LHCN-M2 (cell line): ENCODE data around the gene PPP1R13B. TPM values are rescaled to one million over a fixed set of nuclear protein-coding genes. Genes with fewer than 3 reads are reported as not detected.
"Not testable (repeated sequence)": the region's sequence is repeated elsewhere in the genome, so short reads cannot be mapped to it uniquely, and the experiment has no call there.

Experiments used
- DNase-seq: peaks from one replicate; pipeline ENCODE4 v3.0.0-alpha.2; 2012; ENCODE audit warnings: low read depth
- polyA plus RNA-seq: library from polyadenylated mRNA; unstranded; fragments of >200 nt; gene quantifications from one replicate; pipeline ENCODE4 v1.2.1, GENCODE V29; 2012; ENCODE audit warnings: missing spikeins
- total RNA-seq: library from RNA; depleted of rRNA; stranded (reverse); fragments of >200 nt; gene quantifications from 2 replicates; pipeline ENCODE4 v1.2.3, GENCODE V29; 2014; rRNA removed

The PPP1R13B gene
- 1.4 and 2.2 TPM in 2 replicates for total RNA-seq
- polyA plus RNA-seq, result 1.7 TPM

DNA sequence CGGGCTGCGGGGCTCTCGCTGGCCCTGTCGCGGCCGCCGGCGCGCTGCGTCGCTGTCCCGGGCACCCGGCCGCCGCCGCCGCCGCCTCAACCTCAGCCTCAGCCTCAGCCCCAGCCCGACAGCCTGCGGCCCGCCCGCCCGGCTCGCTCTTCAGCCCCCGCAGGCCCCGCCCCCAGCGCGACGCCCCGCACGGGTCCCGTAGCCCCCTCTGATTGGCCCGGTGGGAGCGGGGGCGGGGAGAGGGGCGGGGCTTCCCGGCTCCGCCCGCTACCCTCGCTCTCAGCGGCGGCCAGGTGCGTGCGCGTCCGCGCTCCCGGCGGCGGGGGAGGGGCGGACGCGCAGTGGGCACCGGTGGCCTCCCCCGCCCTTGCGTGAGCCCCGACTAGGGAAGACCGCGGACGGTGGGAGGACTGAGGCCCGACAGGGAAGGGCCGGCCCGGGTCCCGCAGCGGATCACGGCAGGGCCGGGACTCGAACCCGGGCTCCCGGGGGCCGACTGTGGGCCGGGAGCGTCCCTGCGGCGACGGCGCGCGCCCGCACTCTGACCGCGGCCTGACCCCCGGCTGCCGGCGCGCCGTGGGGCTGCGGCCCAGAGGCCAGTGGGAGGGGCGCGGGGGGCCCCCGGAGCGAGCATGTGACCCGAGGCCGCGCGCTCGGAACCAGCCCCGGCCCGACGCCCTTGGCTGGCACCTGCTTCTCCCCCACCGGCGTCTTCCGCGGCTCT, at the start of gene PPP1R13B:
PPP1R13B (minus strand) TSS at position 125 of the 724 bp plus-strand sequence. CDS start 268 bp downstream, outside the sequence.
- peak; percentile 74 for DNase-seq

- DNase-seq, result no peak
These were observed 49.2 kb upstream of the PPP1R13B start for GRCh38 chr14:103896578-103896977.

GRCh38 chr14:103894723-103895059, 47.3 kb upstream of the PPP1R13B start:
- no peak for DNase-seq

GRCh38 chr14:103894034-103894722, 46.8 kb upstream of the PPP1R13B start:
- DNase-seq, result no peak

- no peak for DNase-seq
These were observed 44.9 kb upstream of the PPP1R13B start for GRCh38 chr14:103892247-103892646.

- no peak for DNase-seq
These were observed 44.4 kb upstream of the PPP1R13B start for GRCh38 chr14:103891667-103892215.

GRCh38 chr14:103890821-103891666, 43.7 kb upstream of the PPP1R13B start:
- no peak for DNase-seq

- DNase-seq, result no peak
These were observed 42.6 kb upstream of the PPP1R13B start for GRCh38 chr14:103890052-103890371.

DNA sequence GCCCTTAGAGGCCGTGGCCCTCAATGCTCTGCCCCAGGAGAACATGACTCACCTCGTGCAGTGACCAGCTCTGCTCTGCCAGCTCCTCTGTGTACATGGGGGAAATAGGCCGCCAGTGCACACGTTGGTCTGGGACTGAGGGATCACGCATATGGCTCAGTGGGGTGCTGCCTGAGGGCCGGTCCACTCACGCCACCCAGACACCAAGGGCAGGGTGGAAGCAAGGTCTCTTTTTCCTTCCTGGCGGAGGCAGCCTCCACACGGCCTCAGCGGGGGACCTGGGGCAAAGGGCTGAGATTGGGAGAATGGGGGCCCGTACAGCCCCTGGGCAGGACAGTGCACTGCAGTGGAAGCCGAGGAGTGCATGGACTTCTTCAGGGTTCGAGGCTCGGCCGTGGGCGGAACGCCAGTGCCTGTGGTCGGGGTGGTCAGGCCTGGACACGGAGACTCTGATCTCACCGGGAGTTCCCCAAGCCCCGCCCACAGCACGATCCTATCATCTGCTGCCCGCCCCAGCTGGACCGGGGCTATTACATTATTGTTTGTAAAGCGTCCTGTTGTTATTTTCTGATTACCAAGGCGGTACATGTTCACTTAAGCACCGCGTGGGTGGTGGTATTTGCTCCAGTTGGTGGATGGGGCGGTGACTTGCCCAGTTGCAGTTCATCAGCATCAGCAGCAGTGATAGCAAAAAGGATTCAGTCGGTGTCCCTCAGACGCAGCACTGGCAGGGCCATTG, 42.1 kb upstream of the PPP1R13B start:
- peak; percentile 49 for DNase-seq

GRCh38 chr14:103889002-103889312, 41.6 kb upstream of the PPP1R13B start:
- DNase-seq, result not testable (repeated sequence)

- DNase-seq, result no peak
These were observed 40.3 kb upstream of the PPP1R13B start for GRCh38 chr14:103887557-103888115.

- DNase-seq, result no peak
These were observed 39.8 kb upstream of the PPP1R13B start for GRCh38 chr14:103887170-103887501.

GRCh38 chr14:103886304-103887169, 39.2 kb upstream of the PPP1R13B start:
- no peak for DNase-seq

- no peak for DNase-seq
These were observed 38.1 kb upstream of the PPP1R13B start for GRCh38 chr14:103885509-103885932.

DNA sequence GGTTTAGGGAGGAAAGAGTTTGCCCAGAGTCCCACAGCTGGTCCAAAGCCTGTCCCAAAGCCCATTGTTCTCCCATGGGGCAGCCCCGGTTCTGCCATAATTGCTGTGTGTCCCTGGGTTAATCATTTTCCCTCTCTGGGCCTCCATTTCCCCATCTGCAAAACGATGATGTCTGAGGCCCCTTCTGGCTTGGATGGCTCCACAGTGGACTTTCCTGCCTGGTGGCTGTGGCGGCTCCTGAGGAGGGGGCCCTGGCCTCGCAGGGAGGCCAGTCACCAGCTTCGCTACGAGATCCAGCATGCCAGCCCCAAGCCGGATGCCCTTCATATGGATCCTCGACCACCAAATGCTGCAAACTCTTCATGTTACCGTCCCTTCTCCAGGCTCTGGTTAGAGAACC, 37.5 kb upstream of the PPP1R13B start:
- DNase-seq, result no peak

DNA sequence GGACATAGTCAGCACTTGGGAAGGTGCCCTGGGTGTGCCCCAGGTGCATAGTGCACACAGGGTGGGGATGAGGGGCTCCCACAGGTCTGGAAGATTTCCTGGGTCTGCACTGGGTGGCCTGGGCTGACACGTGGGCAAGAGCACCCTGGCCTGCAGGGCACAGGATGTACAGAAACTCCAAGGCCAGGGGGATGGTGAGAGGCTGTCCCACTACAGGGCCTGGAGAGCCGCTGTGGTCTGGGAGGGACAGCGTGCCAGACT, 35.8 kb upstream of the PPP1R13B start:
- no peak for DNase-seq

- no peak for DNase-seq
These were observed 35.3 kb upstream of the PPP1R13B start for GRCh38 chr14:103882503-103883262.

GRCh38 chr14:103881268-103882201, 34.2 kb upstream of the PPP1R13B start:
- no peak for DNase-seq
